Lower leg skin (tissue), 3 donors: ENCODE data around the gene ADAM22.

Experiments used
- POLR2A ChIP-seq, 2 donors: fragments of 450-650 bp; IDR thresholded peaks; one replicate each; pipeline ENCODE4 v1.6.1; 2016 to 2017; ENCODE audit warnings: antibody characterized with exemption in 2 of 2, mild to moderate bottlenecking in 1 of 2, moderate library complexity in 1 of 2
- TF ChIP-seq, protein P1 (sequence below), 3 donors: fragments of 450-650 bp; IDR thresholded peaks; one replicate each; pipeline ENCODE4 v1.5.1; 2016; ENCODE audit warnings: antibody characterized with exemption in 3 of 3, mild to moderate bottlenecking in 3 of 3, moderate library complexity in 2 of 3

DNA sequence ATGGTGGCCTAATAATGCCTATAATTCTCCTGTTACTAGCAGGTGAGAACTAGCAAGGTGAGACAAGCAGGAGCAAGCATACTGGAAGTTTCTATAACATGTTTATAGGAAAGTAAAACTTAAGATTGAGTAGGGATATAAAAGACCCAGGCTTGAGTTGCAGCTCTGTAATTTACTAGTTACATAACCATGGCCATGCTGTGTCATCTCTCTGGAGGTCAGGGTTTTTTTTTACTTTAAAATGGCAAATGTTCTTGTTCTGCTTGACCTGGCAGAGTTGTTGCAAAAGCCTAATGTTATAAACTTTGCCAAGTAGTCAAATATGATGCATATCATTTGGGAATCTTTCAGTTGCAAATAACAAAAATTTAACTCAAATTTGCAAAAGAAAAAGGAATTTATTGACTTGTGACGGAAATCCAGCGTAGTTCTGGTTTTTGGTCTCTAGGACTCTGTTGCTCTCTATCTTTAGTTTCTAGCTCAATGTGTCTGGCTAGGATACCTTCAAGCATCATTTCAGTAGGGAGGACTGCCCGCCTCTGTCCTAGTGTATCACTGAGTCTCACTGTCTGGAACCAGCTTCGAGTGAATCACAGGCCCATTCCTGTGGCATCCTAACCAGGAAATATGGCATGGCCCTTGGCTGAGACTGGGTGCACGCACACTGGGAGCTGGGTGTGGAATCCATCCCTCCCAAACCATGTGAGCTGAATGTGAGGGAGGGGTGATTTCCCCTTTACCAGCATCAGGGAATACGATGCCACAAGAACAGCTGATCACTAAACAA lies 67.9 kb downstream of the ADAM22 start:
- TF ChIP-seq, protein P1, sequence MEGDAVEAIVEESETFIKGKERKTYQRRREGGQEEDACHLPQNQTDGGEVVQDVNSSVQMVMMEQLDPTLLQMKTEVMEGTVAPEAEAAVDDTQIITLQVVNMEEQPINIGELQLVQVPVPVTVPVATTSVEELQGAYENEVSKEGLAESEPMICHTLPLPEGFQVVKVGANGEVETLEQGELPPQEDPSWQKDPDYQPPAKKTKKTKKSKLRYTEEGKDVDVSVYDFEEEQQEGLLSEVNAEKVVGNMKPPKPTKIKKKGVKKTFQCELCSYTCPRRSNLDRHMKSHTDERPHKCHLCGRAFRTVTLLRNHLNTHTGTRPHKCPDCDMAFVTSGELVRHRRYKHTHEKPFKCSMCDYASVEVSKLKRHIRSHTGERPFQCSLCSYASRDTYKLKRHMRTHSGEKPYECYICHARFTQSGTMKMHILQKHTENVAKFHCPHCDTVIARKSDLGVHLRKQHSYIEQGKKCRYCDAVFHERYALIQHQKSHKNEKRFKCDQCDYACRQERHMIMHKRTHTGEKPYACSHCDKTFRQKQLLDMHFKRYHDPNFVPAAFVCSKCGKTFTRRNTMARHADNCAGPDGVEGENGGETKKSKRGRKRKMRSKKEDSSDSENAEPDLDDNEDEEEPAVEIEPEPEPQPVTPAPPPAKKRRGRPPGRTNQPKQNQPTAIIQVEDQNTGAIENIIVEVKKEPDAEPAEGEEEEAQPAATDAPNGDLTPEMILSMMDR (IDR thresholded peaks at IDR 0.05), result no peak
- TF ChIP-seq POLR2A (IDR thresholded peaks at IDR 0.05), result no peak
